GM10266 (cell line): ENCODE results near the gene PIP4P1.

Experiments
- DNase-seq: peaks from one replicate; pipeline ENCODE4 v3.0.0; 2012; ENCODE audit errors: extremely low spot score
- TF ChIP-seq, protein P1 (sequence below): IDR thresholded peaks from 2 replicates; pipeline ENCODE4 v1.5.1; 2012; ENCODE audit warnings: mild to moderate bottlenecking, low read depth; ENCODE audit not compliant: control insufficient read depth, insufficient read depth; ENCODE audit errors: missing control alignments

PIP4P1 gene

DNA sequence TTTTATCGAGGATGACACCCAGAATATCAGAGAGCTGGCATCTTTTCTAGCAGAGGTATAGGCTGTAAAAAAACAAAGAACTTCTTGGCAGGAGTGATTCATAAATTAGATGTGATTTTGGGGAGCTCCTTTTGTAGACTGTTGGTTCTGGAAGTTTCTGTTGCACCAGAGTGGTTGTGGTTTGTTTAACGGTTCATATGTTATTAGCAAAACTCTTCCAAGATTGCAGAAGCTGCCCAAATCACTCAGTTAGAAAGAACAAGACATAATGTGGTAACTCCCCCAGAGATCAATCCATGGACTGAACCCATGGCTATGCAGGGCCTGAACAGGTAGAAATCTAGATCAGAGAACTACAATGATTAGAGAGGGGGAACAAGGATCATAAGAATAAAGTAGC is 37.4 kb upstream of the PIP4P1 start:
- DNase-seq: no peak
- TF ChIP-seq, protein P1, sequence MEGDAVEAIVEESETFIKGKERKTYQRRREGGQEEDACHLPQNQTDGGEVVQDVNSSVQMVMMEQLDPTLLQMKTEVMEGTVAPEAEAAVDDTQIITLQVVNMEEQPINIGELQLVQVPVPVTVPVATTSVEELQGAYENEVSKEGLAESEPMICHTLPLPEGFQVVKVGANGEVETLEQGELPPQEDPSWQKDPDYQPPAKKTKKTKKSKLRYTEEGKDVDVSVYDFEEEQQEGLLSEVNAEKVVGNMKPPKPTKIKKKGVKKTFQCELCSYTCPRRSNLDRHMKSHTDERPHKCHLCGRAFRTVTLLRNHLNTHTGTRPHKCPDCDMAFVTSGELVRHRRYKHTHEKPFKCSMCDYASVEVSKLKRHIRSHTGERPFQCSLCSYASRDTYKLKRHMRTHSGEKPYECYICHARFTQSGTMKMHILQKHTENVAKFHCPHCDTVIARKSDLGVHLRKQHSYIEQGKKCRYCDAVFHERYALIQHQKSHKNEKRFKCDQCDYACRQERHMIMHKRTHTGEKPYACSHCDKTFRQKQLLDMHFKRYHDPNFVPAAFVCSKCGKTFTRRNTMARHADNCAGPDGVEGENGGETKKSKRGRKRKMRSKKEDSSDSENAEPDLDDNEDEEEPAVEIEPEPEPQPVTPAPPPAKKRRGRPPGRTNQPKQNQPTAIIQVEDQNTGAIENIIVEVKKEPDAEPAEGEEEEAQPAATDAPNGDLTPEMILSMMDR: no peak

DNA sequence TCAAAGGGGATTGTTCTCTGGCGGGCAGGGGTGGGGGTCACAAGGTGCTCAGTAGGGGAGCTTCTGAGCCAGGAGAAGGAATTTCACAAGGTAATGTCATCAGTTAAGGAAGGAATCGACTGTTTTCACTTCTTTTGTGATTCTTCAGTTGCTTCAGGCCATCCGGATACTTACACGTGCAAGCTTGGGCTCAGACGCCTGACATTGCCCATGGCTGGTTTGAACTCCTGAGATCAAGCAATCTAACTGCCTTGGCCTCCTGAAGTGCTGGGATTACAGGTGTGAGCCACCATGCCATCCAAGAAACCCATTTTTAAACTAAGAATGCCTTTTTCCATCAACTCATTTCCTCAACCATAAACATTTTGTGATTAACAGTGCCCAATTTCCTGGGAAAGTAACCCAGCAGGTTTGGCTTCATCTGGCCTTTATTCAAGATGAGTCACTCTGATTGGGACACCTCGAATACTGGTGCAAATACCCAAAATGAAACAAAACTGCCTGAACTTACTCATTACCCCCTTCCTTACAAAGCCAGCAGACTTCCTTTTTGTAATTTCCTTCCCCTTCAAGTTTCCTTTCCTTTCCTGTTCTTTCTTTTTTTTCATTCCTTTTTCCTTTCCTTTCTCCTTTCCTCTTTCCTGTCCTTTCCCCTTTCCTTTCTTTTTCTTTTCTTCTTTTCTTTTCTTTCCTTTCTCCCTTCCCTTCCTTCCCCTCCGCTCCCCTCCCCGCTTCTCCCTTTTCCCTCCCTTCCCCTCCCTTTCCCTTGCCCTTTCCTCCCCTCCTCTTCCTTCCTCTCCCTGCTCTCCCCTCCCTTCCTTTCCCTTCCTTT is 33.9 kb upstream of the PIP4P1 start:
- TF ChIP-seq, protein P1: no peak
- no peak for DNase-seq

DNA sequence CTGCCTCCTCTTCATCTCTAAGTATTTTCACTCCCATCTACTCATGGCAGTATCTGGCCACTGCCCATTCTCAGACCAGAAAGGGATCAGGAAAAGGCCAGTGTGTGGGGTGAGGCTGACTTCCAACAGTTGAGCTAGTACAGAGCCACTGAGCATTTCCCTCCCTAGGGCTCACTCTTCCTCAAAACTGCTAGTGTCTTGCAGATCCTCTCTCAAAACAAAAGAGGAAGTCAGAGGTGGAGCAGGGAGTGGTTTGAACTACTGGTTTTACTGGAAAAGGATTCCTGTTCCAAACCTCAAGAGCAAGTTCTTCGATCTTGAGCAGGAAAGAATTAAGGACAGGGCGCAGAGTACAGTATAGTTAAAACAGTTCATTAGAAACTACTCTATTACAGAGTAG is 32.4 kb upstream of the PIP4P1 start:
- DNase-seq: no peak
- TF ChIP-seq, protein P1: no peak

DNA sequence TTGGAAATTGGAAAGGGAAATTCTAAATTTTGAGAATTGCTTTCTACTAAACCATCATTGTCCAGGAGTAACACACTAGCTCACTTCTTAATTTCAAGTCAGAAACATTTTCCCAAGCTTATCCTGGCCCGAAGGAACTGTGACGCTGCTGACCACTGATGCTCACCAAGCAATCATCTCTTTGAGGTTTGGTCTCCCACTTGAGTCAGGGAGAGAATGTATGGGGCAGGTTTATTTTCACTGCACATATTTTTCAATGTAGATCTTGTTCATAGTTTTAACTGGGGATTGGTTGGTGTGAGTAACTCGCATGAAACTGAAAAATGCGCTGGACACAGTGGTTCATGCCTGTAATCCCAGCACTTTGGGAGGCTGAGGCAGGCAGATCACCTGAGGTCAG is 31.3 kb upstream of the PIP4P1 start:
- TF ChIP-seq, protein P1: no peak
- no peak for DNase-seq

DNA sequence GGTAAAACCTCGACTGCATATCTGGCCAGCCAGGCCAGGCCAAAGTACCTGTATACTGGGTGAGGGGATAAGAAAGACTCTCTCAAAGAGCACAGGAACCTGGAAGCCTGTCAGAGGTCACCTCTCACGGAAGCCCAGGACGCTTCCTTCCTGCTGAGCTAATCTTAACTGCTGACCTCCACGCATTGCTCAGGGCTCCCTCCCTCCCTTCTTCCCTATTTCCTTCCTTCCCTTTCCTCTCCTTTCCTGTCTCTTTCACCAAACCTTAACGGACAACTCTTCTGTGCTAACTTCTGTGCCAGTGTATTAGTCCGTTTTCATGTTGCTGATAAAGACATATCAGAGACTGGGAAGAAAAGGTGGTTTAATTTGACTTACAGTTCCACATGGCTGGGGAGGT is 29.3 kb upstream of the PIP4P1 start:
- DNase-seq: no peak
- TF ChIP-seq, protein P1: no peak

DNA sequence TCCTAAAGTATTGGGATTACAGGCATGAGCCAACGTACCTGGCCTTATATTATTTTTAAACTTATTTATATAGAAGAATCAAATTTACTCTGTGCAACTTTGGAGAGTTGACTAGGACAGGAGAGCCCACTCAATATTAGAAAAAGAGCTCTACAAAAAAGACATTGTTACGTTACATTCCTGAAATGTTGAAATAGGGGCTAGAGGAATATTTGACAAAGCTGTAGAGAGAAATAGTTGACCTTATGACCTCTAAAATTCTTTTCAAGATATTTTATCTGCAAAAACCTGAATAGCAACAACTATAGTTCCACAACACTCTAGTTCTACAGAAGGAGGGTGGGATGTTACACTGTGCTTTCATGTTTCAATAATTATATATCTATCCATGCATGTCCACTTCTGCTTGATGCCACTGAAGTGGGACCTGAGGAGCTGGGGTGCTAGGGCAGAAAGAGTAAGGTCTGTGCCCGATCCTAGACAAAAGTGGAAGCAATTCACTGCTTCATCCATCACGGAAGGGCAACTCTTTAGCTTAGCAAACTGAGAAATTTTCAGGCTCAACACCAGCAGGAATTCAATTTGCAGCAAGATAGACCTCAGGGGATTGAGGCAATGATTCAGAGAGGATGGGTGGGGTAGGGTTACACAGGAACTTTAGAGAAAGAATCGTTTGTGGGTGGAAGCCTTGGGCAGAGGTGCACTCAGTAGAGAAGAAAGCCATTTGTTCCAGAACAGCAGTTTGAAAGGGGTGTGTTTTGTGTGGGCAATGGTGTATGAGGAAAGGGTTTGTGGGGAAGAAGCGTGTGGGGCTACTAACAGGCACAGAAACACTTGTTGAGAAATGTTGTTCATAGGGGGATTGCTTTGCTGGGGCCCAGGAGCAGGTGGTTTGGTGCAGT is 28.1 kb upstream of the PIP4P1 start:
- TF ChIP-seq, protein P1: no peak
- no peak for DNase-seq

DNA sequence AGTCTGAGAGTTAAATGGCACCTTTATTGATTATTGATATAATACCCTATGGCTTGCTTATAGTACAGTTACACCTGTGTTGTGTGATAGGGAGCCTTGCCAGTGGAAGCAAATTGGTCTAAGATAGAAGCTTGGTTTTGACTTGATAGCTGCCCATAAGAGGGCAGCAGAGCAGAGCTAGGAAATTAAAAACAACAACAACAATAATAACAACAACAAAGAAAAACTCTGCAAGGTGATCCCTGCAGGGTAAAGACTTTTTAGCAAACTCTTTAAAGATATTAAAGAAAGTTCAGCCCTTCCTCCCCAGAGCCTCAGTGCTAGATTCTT is 26.1 kb upstream of the PIP4P1 start:
- TF ChIP-seq, protein P1: peak; percentile 5
- no peak for DNase-seq
